ENCODE results near the gene CAPN9.

CAPN9 gene

DNA sequence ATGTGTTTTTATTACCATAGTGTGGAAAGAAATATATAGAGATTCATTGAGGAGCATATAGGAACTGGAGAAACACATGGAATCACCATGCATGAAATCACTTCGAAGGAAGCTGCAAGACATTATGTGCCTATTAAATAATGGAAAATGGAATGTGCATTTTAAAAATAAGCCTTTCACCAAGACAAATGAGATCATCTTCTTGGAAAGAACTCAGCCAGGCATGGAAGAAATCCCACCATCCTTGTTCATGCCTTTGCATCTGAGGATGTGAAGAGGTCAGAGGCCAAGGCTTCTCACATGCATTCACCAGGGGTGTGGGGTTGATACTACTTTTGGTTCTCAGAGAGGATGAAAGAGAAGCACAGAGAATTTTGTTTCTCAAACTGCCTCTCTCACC, 71.2 kb downstream of the CAPN9 start:
- no peak for DNase-seq (ENCODE audit: low read depth, low spot score)

DNA sequence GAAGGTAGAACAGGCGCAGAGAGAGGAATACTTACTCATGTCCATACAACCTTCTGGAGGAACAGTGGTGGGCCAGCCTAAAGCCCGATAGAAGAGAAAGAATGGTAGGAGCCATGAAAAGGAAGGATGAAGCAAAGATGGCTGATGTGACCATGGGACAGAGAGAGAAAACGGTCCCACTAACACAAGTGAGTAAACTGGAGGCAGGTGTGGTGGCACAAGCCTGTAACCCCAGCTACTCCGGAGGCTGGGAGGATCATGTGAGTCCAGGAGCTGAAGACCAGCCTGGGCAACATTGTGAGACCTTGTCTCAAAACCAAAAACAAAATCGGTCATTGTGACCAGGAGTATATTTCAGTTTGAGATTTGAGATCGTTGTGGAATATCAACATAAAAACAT, 71.7 kb downstream of the CAPN9 start:
- DNase-seq (ENCODE audit: low read depth, low spot score): no peak
- H3K27ac ChIP-seq: no peak overlapping the region

More for the DNA sequence above, 71.2 kb downstream of the CAPN9 start:
- H3K27ac ChIP-seq: no peak overlapping the region

DNA sequence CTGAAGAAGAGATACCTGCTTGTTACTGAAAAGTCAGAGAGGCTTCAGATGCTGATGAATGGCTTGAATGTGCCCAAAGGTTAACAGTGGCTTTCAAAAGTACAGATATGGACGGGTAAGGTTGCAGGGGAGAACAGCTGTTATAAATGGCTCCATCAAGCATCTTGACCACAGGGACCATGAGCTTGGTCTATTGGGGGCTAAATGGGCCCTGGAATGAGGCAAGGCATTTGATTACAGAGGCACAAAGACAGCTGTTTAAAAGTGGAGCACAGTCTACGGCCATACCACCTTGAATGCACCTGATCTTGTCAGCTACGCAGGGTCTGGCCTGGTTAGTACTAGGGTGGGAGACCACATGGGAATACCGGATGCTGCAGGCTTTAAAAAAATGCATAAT, 72.8 kb downstream of the CAPN9 start:
- no peak for DNase-seq (ENCODE audit: low read depth, low spot score)
- H3K27ac ChIP-seq: no peak overlapping the region

DNA sequence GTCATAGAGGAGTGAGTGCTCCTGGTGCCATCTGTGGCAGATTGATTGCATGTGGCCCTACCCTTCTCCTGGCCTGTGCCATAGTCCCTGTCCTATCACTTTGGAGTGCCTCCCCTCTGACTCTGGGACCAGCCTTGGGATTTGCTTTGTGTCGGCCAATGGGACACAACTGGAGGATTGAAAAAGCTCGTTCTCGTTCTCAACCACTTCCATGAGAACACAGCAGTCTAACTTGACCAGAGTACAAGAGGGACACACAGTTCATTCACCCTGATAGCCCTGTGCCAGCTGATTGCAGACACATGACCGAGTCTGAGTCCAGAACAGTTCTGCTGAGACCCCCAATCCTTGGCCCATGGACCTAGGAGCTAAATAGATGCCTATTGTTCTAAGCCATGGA, 73.4 kb downstream of the CAPN9 start:
- DNase-seq (ENCODE audit: low read depth, low spot score): no peak

DNA sequence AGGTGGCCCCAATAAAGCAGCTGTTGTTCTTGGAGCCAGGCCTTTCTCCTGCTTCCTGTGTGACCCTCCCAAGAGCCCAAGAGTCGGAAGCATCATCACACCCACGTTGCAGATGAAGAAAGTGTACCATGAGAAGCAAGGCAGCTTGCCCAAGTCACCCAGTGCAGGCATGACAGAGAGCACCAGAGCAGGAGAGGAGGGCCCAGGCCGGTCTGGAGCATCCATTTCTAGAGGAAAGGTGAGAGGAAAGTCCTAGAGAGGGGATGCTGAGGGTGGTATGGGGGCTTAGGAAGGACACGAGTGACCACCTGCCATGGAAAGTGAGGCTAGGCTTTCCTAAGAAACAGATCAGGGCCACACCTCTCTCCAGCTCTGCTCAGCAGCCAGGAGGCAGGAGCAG, 74.2 kb downstream of the CAPN9 start:
- no peak for DNase-seq (ENCODE audit: low read depth, low spot score)
- no peak overlapping the region for H3K27ac ChIP-seq

More for the DNA sequence above, 73.4 kb downstream of the CAPN9 start:
- H3K27ac ChIP-seq: no peak overlapping the region

DNA sequence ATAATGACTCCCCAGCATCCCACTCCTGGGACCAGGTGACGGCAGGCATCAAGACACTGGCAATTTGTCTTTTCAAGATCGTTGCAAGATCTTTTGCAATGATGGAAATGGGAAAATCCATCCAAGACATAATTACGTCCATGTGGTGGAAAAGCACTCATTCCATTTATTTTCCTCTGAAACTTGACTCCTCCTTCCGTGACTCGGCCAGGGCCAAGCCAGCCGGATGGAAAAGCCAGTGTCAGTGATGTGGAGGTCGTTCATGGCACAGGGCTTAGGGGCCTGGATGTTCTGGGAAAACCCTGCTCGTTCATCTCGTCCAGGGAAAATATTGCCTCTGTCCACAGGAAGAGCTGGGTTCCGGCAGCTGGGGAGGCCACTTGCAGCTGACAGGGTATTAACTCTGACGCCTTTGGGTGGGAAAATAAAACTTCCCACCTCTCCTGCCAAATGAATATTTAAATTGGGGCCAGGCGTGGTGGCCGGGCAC, 74.9 kb downstream of the CAPN9 start:
- no peak for DNase-seq (ENCODE audit: low read depth, low spot score)
- no peak overlapping the region for H3K27ac ChIP-seq

DNA sequence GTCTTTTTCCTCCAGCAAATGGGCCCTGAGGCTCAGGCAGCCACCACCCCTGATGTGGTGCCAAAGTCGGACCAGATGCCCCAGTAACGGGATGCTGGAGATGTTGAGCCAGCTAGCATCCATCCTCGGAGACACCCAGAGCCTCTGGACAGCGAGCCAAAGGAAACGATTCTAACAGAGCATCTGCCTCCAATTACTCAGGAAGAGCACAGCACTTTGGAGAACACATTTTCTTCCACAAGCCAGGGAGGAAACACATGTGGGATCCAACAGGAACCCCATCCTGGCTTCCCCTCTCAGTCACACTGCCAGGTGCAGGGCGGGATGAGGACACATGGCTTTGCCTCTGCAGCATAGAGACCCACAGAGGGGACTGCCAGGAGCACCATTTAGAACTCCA, 76.2 kb downstream of the CAPN9 start:
- DNase-seq (ENCODE audit: low read depth, low spot score): no peak
- H3K27ac ChIP-seq: no peak overlapping the region

DNA sequence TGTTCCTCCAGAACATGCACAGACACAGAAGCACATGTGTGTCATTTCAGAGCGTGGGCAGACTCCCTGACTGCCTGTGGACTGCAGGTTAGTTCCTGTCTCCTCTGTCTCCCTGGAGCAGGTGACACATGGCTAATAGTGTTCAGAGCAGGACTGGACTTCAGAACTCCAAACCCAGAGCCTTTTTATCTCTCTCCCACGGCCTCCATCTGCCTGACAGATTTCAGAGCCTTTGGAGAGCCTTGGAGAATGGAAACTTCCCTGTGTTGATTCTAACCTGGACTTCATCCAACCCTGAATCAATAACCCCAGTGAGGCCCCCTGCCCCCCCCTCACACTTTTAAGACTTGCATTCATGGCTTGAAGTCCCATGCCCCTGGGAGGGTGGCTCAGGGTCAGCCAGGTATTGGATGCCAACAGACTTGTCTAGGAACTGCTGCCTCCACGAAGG, 76.8 kb downstream of the CAPN9 start:
- no peak for DNase-seq (ENCODE audit: low read depth, low spot score)

DNA sequence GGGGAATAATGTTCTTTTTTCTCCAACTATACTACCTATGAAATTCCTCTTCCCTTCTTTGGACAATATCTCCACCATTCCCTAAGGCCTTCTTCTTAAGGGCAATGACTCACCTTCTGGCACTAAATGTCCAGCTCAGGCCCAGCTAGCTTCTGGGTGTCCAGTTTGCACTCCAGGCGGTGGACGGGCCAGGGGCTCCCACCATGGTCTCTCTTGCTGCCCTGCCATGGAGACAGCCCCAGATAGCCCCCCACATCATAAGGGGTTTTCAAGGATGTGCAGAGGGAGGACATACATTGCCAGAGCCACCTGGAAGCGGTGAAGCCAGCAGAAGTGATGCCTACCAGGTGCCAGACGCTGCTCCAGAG, 77.3 kb downstream of the CAPN9 start:
- DNase-seq (ENCODE audit: low read depth, low spot score): no peak
- H3K27ac ChIP-seq: peak overlapping the region; percentile 56

More for the DNA sequence above, 76.8 kb downstream of the CAPN9 start:
- H3K27ac ChIP-seq: no peak overlapping the region

DNA sequence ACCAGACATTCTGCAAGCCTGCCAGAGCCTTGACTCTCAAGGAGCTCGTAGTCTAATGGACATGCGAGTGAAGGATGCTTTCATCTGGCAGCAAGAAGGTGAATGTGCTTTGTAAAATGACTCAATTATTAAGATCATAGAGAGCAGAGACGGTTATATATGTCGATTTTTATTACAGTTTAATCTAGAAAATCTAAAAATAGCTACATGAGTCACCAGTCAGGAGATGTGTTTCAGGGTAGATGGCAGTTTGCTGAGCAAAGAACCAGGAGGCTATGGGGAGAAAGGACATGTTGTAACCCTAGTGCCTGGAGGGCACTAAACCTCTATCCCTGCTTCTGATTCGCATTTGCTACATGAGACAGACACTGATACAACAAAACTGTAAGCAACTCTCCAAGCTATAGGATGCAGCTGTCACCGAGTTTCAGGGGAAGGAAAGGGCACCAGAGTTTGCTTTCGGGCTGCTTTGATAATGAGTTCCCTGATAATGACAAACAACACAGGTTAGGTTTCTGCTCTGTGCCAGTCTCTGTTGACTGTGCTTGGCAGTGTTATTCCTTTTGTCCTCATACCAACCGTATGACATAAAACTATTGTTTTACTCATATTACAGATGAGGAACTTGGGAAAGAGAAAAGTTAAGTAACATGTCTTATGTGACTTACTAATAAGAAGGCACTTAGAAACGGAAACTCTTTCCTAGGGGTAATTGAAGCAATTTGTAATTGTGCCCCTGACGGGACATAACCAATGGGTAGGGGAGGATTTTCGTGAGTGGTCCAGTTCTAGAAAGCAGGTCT, 77.9 kb downstream of the CAPN9 start:
- H3K27ac ChIP-seq: peak overlapping the region; percentile 56
- peak; percentile 65 for DNase-seq (ENCODE audit: low read depth, low spot score)

DNA sequence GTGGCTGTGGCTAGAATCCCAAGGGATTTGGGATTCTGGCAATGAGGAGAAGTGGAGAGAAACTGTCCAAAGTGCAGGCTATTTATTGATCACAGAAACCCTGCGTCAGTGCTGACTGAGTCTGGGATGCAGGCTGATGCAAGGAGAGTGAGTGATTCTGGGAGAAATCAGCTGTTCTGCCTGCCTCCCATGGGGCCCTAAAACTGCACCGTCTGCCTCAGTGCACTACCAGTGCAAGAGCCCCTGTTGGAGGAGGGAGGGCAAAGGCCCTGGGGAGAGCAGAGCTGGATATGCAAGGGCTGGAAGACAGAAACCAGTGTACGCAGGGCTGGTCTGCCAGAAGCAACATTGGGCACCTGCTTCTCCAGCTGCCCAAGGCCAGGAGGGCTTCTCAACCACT, 78.6 kb downstream of the CAPN9 start:
- peak overlapping the region; percentile 56 for H3K27ac ChIP-seq
- DNase-seq (ENCODE audit: low read depth, low spot score): no peak

DNA sequence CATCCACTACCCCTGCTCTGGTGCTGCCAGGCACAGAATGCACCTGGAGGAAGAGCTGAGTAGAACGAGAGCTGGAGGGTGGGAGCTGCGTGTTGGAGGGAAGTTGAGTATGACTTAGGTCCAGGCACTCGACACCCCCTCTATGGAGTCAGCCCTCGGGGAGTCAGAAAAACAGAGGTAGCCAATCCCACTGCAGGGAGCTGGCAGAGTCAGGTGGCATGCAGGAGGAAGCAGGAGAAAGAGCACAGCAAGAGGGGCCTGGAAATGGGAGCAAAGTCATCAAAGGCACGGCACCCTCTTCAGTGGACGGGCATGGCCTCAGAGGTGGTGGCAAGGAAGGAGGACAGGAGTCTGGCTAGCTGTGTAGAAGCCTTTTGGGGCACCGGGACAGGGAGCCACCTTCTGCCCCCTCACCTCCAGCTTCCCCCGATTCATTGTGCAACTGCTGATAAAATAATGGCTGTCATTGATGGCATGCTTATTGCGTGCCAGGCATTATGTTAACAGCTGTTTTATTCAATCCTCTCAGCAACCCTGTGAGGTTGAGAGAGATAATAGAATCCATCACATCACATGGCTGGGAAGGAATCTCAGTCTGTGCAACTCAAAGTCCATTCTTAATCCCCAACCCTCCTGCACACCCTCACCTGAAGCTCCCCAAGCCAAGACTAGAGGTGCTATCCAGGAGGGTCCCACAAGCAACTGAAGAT, 79.1 kb downstream of the CAPN9 start:
- H3K27ac ChIP-seq: no peak overlapping the region
- no peak for DNase-seq (ENCODE audit: low read depth, low spot score)

DNA sequence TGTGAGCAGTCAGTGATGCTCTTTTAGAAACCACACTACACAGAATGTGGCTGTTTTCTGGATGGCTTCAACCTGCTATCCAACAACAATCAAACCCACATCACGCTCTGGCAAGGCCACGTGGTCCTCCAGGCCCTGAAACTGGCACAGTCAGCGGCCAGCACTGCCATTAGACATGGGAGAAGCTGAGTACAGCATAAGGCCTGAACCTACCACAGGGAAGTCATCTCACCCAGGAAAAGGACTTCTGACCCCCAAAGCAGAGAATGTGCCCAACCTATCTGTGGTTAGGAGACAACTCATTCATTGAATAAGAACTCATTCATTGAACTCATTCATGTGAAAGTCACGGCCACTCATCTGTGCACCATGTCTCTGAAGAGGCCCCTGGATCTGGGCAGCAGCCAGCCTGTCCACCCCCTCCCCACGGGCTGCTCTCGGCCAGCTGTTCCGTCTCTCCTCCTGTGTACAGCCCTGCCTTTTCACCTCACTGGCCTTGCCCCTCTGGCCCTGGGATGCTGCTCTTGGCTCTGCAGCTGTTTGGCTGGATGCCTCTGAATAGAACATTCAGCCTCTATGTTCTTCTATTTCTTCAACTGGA, 80.0 kb downstream of the CAPN9 start:
- no peak for DNase-seq (ENCODE audit: low read depth, low spot score)
- no peak overlapping the region for H3K27ac ChIP-seq

DNA sequence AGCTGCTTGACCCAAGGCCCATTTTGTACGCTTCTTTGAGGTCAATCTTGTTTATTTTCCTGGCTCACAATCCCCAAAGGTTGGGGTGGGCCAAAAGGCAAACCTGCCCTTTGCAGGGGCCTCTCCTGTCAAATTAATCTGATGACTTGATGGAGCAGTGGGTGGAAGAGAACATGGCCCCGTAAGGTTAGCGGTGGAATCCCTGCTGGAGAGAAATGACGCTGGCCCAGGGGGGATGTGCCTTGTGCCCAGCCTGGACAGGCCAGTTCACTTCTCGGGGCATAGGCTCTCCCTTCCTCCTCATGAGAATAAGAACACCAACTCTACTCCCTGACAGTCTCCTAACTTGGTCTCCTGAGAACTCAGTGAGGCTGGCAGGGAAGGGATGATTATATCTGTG, 80.6 kb downstream of the CAPN9 start:
- no peak overlapping the region for H3K27ac ChIP-seq
- no peak for DNase-seq (ENCODE audit: low read depth, low spot score)

DNA sequence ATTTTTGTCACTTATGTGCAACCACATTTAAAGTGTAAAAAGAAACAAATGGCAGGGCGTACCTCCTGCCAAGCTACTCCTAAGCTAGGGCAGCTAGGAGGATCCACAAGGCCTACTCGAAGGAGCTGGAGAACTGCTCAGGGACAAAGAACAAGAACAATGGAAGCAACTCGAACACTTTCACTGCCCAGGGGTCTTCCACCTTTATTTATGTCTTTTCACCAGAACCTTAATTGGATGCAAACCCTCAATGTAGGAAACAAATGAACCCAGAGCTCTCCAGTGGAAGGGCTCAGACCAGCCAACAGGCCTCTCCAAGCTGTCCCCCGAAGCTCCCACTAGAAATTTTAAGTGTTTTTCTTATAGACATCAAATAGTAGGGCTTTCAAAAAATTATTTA, 81.2 kb downstream of the CAPN9 start:
- H3K27ac ChIP-seq: no peak overlapping the region
- no peak for DNase-seq (ENCODE audit: low read depth, low spot score)

DNA sequence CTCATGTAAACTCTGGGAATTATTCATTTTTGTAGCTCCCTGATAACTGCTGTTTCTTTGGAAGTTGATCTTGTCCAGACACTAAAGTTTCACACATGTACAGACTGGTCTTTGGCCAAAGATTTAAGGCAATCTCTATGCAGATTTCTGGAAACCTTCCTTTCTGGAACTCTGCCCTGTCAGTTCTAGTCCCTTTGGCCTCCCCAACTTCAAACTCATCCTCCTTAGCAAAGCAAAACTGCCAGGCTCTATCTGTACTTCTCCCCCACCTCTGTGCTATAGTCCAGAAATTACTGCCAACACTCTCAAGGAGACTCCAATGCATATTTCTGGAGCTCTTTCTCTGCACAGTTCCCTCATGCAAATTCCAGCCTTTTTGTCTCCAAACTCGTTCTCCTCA, 84.6 kb downstream of the CAPN9 start:
- no peak overlapping the region for H3K27ac ChIP-seq

DNA sequence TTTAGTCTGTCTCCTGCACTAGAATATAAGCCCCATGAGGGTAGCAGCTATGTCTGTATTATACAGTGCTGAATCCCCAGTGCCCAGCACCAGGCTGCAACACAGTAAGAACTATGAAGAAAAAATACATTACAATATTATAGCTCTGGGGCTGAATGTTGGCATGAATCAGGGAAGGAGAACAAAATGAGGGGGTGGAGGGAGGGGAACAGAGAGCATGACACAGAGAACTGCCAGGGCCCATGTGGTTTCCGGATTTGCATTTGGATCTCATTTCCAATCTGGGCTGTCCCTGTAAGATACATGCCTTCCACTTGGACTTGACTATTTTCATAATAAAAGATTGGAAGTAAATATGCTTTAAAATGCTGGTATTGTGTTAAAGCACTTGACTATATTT, 85.3 kb downstream of the CAPN9 start:
- DNase-seq (ENCODE audit: low read depth, low spot score): peak; percentile 5
- no peak overlapping the region for H3K27ac ChIP-seq

More for the DNA sequence above, 84.6 kb downstream of the CAPN9 start:
- no peak for DNase-seq (ENCODE audit: low read depth, low spot score)

DNA sequence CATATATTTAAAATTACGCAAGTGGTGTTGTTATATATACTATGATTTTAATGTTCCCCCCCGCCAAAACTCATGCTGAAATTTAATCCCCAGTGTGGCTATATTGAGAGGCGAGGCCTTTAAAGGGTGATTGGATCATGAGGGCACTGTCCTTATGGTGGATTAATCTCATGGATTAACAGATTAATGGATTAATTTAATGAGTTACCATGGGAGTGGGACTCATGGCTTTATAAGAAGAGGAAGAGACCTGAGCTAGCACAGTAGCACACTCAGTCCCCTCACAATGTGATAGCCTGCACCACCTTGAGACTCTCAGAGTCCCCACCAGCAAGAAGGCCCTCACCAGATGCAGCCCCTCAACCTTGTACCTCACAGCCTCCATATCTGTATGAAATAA, 86.3 kb downstream of the CAPN9 start:
- no peak overlapping the region for H3K27ac ChIP-seq
- no peak for DNase-seq (ENCODE audit: low read depth, low spot score)

DNA sequence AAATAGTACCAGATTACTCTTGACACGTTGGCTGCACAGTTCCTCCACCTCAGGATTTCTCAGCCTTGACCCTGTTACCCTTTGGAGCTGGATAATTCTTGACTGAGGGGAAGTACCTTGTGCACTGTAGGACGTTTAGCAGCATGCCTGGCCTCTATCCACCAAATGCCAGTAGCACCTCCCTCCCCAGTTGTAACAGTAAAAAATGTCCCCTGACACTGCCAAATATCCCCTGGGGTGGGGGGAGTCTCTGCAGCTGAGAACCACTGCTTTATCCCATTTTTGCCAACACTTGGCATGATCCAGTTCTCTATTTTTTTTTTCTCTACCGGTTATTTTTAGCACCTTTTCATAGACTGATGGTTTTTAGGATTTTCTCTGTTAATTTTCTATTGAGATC, 87.1 kb downstream of the CAPN9 start:
- no peak for DNase-seq (ENCODE audit: low read depth, low spot score)
- no peak overlapping the region for H3K27ac ChIP-seq

DNA sequence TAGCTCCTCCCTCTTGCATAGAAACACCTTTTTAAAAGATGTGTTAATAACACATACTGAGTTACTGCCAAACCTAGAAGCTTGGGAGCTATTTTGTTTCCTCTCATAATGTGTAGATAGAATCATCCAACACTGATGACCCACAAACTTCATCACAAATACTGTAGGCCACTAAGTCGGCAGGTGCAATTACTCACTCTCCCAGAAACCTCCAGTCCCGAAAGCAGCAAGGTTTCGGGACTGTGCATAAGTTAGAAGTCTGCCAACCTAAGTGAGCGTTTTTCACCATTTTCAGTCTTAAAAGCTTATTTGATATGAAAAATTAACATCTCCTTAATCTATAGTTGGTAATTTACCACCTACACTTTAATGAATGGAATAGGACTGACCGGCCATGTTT, 89.2 kb downstream of the CAPN9 start:
- no peak overlapping the region for H3K27ac ChIP-seq
- DNase-seq (ENCODE audit: low read depth, low spot score): no peak

DNA sequence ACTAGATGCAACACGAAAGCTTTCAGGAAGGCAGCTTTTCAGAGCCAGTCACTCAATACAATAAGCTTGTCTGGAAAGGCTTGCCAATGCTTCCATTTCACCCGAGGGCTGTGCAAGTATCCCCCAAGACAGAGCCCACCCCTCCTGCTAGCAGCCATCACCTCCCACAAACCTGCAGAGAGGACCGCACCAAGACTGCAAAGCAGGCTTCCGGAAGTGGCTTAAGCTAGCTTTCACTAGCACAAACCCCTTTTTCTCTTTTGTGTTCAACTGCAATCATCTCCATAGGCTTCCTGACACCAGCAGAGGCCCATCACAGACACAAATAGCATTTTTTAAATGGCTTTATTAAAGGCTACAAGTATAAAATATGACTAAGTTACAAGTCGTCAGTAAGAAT, 89.6 kb downstream of the CAPN9 start:
- no peak for DNase-seq (ENCODE audit: low read depth, low spot score)
- H3K27ac ChIP-seq: no peak overlapping the region
